ENCODE results near the gene PCBD2. TPM values are rescaled to one million over a fixed set of nuclear protein-coding genes. Genes with fewer than 3 reads are reported as not detected.
A peak's percentile ranks its signal among the peaks of the same experiment; 100 is the strongest.
"Not testable (repeated sequence)": the region's sequence is repeated elsewhere in the genome, so short reads cannot be mapped to it uniquely, and the experiment has no call there.

The PCBD2 gene
- total and polyA plus RNA-seq, 8 donors: 5.0 to 9.1 (median 7.3) TPM

DNA sequence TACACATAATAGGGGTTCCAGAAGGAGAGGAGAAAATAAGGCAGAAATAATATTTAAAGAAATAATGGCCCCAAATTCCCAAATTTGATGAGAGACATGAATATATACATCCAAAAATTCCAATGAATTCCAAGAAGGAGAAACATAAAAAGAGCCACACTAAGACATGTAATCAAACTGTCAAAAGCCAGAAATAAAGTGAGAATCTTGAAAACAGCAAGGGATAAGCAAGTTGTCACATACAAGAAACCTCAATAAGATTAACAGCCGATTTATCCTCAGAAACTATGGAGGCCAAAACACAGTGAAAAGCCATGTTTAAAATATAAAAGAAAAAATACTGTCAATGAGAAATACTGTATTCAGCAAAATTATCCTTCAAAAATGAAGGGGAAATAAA lies 77.3 kb downstream of the PCBD2 start:
- H3K4me1 ChIP-seq: no peaks in the 10 kb centered on the region
- ATAC-seq: no peak
- H3K36me3 ChIP-seq: no peaks in the 10 kb centered on the region
- no peak overlapping the region for H3K27ac ChIP-seq
- 91 to 96% methylated on average over 1 of the region's 1 CpG for WGBS, 2 donors
- TF ChIP-seq CTCF (IDR thresholded peaks at IDR 0.05): no peak
- FAIRE-seq: no peak
- no peak for DNase-seq
- H3K4me3 ChIP-seq: no peak overlapping the region
- no peaks in the 10 kb centered on the region for H3K27me3 ChIP-seq
- no peaks in the 10 kb centered on the region for H3K9me3 ChIP-seq
- intact Hi-C loops (cut with DNase I): no loop called here

GRCh38 chr5:134989266-134989830 lies 84.4 kb downstream of the PCBD2 start:
- no peak for DNase-seq
- Histone ChIP-seq H3K4me1 (no peaks in the 10 kb centered on the region), H3K36me3 (no peaks in the 10 kb centered on the region), H3K9me3 (no peaks in the 10 kb centered on the region), H3K4me3 (no peak overlapping the region), H3K27ac (no peak overlapping the region), H3K27me3 (no peaks in the 10 kb centered on the region)
- peak in 1 of 4 donors; percentile 21 for ATAC-seq
- FAIRE-seq: no peak
- TF ChIP-seq CTCF (IDR thresholded peaks at IDR 0.05): no peak
- 87 to 94% methylated on average over 3 of the region's 3 CpGs for WGBS, 2 donors
- intact Hi-C loops (cut with DNase I): no loop called here

GRCh38 chr5:134990183-134990582 lies 85.3 kb downstream of the PCBD2 start:
- DNase-seq; H3K36me3 ChIP-seq; intact Hi-C loops (cut with DNase I); FAIRE-seq; ATAC-seq; H3K9me3 ChIP-seq; H3K27me3 ChIP-seq; H3K4me3 ChIP-seq; H3K27ac ChIP-seq; H3K4me1 ChIP-seq: not testable (repeated sequence)
- 70 to 75% methylated on average over 5 of the region's 5 CpGs for WGBS, 2 donors

DNA sequence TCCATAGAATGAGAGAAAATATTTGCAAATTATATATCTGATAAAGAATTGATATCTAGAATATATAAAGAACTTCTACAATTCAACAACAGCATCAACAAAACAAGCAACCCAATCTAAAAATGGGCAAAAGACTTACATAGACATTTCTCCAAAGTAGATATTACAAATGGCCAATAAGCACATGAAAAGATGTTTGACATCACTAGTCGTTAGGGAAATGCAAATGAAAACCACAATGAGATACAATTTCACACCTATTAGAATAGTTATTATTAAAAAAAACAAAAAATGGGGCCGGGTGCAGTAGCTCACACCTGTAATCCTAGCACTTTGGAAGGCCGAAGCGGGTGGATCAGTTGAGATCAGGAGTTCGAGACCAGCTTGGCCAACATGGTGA lies 87.2 kb downstream of the PCBD2 start:
- intact Hi-C loops (cut with DNase I): no loop called here
- no peak for DNase-seq
- Histone ChIP-seq H3K4me1 (no peaks in the 10 kb centered on the region), H3K4me3 (no peak overlapping the region), H3K36me3 (no peaks in the 10 kb centered on the region), H3K9me3 (no peaks in the 10 kb centered on the region), H3K27me3 (no peaks in the 10 kb centered on the region), H3K27ac (no peak overlapping the region)
- ATAC-seq: no peak
- TF ChIP-seq CTCF (IDR thresholded peaks at IDR 0.05): no peak
- FAIRE-seq: no peak
- WGBS, 2 donors: 91% methylated on average over 5 of the region's 5 CpGs

DNA sequence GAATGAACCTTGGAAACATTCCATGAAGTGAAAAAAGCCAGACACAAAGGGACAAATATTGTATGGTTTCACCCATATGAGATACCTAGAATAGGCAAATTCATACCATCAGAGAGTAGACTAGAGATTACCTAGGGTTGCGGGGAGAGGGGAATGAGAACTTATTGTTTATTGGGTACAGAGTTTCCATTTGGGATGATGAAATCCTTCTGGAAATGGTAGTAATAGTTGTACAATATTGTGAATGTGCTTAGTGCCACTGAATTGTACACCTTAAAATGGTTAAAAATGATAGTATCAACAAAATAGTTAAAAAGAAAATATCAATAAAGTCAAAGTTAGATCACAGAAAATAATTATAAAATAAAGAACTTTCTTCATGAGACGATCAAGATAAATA lies 88.2 kb downstream of the PCBD2 start:
- no peaks in the 10 kb centered on the region for H3K36me3 ChIP-seq
- H3K27me3 ChIP-seq: no peaks in the 10 kb centered on the region
- no peak for TF ChIP-seq CTCF (IDR thresholded peaks at IDR 0.05)
- H3K4me3 ChIP-seq: no peak overlapping the region
- ATAC-seq (no peak), FAIRE-seq (no peak), DNase-seq (no peak)
- no peaks in the 10 kb centered on the region for H3K9me3 ChIP-seq
- intact Hi-C loops (cut with DNase I): no loop called here
- no peaks in the 10 kb centered on the region for H3K4me1 ChIP-seq
- H3K27ac ChIP-seq: no peak overlapping the region
- WGBS, 2 donors: 93 to 94% methylated on average over 2 of the region's 2 CpGs

Data from pancreas (tissue), 10 donors.